ENCODE measurements around the gene HCRT.
A peak's percentile ranks its signal among the peaks of the same experiment; 100 is the strongest.

The HCRT gene

GRCh38 chr17:42167807-42168206 lies 17.4 kb downstream of the HCRT start:
- no peaks in the 10 kb centered on the region for H3K4me1 Mint-ChIP-seq
- H3K9me3 Mint-ChIP-seq: no peaks in the 10 kb centered on the region
- H3K4me3 Mint-ChIP-seq: no peak overlapping the region
- no peak for TF ChIP-seq CTCF (IDR thresholded peaks at IDR 0.05; ENCODE audit: unreplicated experiment in 3 of 3)
- H3K27ac Mint-ChIP-seq: no peak overlapping the region
- H3K27me3 Mint-ChIP-seq (ENCODE audit: low read depth): peaks cover 22% of the 10 kb centered on the region
- H3K36me3 Mint-ChIP-seq (ENCODE audit: low read depth): no peaks in the 10 kb centered on the region

GRCh38 chr17:42166196-42166763 lies 19.0 kb downstream of the HCRT start:
- no peak overlapping the region for H3K27ac Mint-ChIP-seq
- no peak for TF ChIP-seq CTCF (IDR thresholded peaks at IDR 0.05; ENCODE audit: unreplicated experiment in 3 of 3)
- H3K27me3 Mint-ChIP-seq (ENCODE audit: low read depth): peaks cover 11% of the 10 kb centered on the region
- no peaks in the 10 kb centered on the region for H3K36me3 Mint-ChIP-seq (ENCODE audit: low read depth)
- H3K9me3 Mint-ChIP-seq: no peaks in the 10 kb centered on the region
- H3K4me3 Mint-ChIP-seq: no peak overlapping the region
- no peaks in the 10 kb centered on the region for H3K4me1 Mint-ChIP-seq

- Mint-ChIP-seq H3K36me3 (ENCODE audit: low read depth) (no peaks in the 10 kb centered on the region), H3K27me3 (ENCODE audit: low read depth) (peaks cover 9% of the 10 kb centered on the region), H3K9me3 (no peaks in the 10 kb centered on the region), H3K4me1 (no peaks in the 10 kb centered on the region), H3K27ac (no peak overlapping the region), H3K4me3 (no peak overlapping the region)
- TF ChIP-seq CTCF (IDR thresholded peaks at IDR 0.05; ENCODE audit: unreplicated experiment in 3 of 3): no peak
Measured at GRCh38 chr17:42165751-42166150, 19.5 kb downstream of the HCRT start.

GRCh38 chr17:42163696-42164407 lies 21.4 kb downstream of the HCRT start:
- TF ChIP-seq CTCF (IDR thresholded peaks at IDR 0.05; ENCODE audit: unreplicated experiment in 3 of 3): no peak
- no peaks in the 10 kb centered on the region for H3K36me3 Mint-ChIP-seq (ENCODE audit: low read depth)
- H3K27ac Mint-ChIP-seq: no peak overlapping the region
- peaks cover 9% of the 10 kb centered on the region for H3K27me3 Mint-ChIP-seq (ENCODE audit: low read depth)
- no peak overlapping the region for H3K4me3 Mint-ChIP-seq
- no peaks in the 10 kb centered on the region for H3K4me1 Mint-ChIP-seq
- H3K9me3 Mint-ChIP-seq: no peaks in the 10 kb centered on the region

GRCh38 chr17:42163113-42163512 lies 22.1 kb downstream of the HCRT start:
- Mint-ChIP-seq H3K4me1 (no peaks in the 10 kb centered on the region), H3K27ac (no peak overlapping the region), H3K4me3 (no peak overlapping the region), H3K9me3 (no peaks in the 10 kb centered on the region), H3K36me3 (ENCODE audit: low read depth) (no peaks in the 10 kb centered on the region), H3K27me3 (ENCODE audit: low read depth) (peaks cover 9% of the 10 kb centered on the region)
- peak in 1 of 3 experiments; percentile 13 for TF ChIP-seq CTCF (IDR thresholded peaks at IDR 0.05; ENCODE audit: unreplicated experiment in 3 of 3)

- H3K4me1 Mint-ChIP-seq: peaks cover 7% of the 10 kb centered on the region
- TF ChIP-seq CTCF (IDR thresholded peaks at IDR 0.05; ENCODE audit: unreplicated experiment in 3 of 3): no peak
- peaks cover 5% of the 10 kb centered on the region for H3K27me3 Mint-ChIP-seq (ENCODE audit: low read depth)
- no peak overlapping the region for H3K4me3 Mint-ChIP-seq
- no peaks in the 10 kb centered on the region for H3K9me3 Mint-ChIP-seq
- H3K36me3 Mint-ChIP-seq (ENCODE audit: low read depth): no peaks in the 10 kb centered on the region
- peak overlapping the region in 1 of 3 experiments; percentile 13 for H3K27ac Mint-ChIP-seq
Measured at GRCh38 chr17:42160531-42160910, 24.7 kb downstream of the HCRT start.

All from nephron (organoid).